GM19328 (cell line): ENCODE results near the gene FAM180A.
"Not testable (repeated sequence)": the region's sequence is repeated elsewhere in the genome, so short reads cannot be mapped to it uniquely, and the experiment has no call there.

ENCODE experiments used
- ATAC-seq: cut with Tn5 transposase; IDR thresholded peaks from one replicate; pipeline ENCODE4 v1.9.1; 2021; ENCODE audit warnings: mild to moderate bottlenecking, moderate library complexity; ENCODE audit not compliant: unreplicated experiment

FAM180A gene

DNA sequence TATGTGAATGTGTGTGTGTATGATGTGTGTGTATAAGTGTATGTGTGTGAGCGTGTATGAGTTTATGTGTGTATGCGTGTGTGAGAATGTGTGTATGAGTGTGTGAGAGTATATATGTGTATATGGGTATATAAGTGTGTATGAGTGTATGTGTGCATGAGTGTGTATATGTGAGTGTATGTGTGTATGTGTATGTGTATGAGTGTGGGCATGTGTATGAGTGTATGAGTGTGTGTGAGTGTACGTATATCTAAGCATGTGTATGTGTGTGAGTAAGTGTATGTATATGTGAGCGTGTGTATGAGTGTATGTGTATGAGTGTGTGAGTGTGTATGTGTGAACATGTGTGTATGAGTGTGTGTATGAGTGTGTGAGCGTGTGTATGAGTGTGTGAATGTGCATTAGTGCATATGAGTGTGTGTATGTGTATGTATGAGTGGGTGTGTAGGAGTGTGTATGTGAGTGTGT lies 33.5 kb downstream of the FAM180A start:
- ATAC-seq, result no peak

GRCh38 chr7:135714534-135715009 lies 34.0 kb downstream of the FAM180A start:
- no peak for ATAC-seq

DNA sequence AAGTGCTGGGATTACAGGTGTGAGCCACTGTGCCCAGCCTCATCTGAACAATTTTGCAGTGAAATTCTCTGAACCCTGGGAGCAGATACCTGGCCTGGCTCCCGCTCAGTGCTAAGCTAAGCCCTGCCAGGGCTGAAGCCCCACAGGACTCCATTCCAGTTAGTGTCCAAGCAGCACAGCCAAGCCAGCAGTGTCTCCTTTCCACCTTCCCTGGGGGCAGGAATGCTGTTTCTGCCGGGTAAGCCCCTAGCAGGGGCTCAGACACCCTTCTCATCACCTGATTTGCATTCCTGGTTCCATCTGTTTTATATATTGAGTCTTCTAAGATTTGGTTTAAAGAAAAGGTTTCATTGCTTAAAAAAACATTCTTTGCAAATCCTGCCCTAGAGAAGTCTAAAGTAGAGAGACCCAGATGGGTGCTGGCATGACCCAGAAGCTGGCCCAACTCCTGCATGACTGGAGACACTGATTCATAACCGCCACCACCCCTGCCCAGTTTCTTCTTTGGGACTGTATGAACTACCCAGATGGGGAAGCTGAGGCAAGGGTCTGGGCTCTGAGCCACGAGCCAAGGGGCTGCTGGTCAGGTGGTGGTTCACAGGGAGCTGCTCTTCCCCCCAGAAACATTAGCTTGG lies 34.7 kb downstream of the FAM180A start:
- ATAC-seq, result no peak

DNA sequence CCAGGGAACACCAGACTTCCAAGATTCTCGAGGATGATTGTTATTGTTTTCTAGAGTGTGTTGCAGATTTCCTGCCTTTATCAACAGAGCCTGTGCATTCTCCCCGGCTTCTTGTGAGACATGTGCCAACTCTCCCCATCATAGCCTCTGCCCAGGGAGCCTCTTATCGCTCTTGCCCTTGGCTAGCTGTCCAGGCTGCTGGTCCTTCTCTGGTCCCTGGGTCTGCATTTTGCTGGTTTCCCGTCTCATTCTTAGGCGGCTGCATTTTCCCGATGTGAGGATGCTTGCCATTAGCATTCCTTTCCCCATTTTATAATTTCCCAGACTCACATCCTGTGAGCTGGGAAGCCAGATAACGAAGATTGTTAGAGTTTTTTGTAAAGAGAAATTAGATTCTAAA lies 35.8 kb downstream of the FAM180A start:
- ATAC-seq, result no peak

- ATAC-seq, result no peak
These were observed 36.3 kb downstream of the FAM180A start for GRCh38 chr7:135712182-135712782.

- no peak for ATAC-seq
These were observed 37.5 kb downstream of the FAM180A start for GRCh38 chr7:135711139-135711469.

- no peak for ATAC-seq
These were observed 38.0 kb downstream of the FAM180A start for GRCh38 chr7:135710417-135711138.

DNA sequence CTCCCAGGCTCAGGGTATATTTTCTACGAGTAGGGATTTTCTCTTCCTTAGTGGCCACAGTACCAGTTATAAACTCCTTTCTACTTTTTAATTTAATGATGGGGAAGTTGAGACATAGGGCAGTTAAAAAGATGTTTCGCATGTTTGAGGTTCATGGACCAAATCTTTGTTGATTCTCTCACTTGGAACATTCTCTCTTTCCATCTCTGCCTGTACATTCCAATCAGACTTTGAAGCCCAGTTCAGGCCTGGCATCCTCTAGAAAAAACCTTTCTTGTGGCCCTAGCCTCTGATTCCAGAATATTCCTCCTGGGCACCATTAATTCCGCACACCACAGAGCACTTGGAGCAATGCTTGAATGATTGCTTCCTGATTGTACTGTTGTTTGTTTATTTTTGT lies 39.1 kb downstream of the FAM180A start:
- ATAC-seq, result no peak

DNA sequence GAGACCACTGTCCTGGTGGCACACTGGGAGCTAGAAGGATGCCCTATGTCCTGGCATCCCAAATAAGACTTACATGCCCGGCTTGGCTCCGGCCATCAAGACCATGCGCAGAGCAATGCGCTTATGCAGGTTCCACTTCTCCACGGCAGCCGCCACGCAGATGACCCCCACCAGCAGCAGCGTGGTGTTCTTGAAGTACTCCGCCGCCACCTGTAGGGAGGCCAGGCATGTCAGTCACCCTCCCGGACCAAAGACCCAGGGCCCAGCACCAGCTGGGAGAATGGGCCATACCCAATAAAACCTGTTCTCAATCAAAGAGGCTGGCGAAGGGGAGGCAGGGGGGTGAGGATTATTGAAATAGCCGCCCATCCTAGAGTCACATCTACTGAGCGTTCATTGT lies 40.6 kb downstream of the FAM180A start:
- ATAC-seq, result no peak

GRCh38 chr7:135707570-135707966 lies 41.0 kb downstream of the FAM180A start:
- no peak for ATAC-seq

DNA sequence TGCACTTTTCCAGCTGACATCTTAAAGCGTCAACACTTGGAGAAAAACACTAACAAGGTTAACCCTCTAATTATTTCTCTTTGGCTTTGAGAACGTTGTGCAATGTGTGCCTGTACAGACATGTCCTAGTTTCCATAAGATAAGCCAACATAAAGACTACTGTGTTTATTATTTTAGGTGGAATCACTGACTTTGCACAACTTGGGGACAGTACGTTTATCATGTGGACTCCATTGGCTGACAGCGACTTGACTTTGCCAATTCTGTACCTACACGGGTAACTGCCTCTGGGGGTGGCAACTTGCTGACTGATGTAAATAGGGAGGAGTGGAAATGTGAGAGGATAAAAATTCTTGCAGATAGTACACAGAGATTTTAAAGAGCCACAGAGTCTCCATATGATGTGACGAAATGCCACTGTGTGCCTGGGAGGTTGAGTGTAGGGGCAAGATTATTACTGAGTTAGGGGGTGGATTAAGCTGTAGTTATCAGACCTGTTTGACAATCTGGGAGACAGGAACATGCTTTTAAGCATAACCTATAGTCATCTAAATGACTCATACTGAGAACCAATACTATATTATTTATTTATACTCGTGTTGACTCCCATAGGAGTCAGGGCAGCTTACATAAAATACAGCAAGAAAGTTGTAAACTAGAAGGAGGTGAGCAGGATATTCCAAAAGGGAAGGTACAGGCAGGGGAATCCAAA lies 41.6 kb downstream of the FAM180A start:
- no peak for ATAC-seq

DNA sequence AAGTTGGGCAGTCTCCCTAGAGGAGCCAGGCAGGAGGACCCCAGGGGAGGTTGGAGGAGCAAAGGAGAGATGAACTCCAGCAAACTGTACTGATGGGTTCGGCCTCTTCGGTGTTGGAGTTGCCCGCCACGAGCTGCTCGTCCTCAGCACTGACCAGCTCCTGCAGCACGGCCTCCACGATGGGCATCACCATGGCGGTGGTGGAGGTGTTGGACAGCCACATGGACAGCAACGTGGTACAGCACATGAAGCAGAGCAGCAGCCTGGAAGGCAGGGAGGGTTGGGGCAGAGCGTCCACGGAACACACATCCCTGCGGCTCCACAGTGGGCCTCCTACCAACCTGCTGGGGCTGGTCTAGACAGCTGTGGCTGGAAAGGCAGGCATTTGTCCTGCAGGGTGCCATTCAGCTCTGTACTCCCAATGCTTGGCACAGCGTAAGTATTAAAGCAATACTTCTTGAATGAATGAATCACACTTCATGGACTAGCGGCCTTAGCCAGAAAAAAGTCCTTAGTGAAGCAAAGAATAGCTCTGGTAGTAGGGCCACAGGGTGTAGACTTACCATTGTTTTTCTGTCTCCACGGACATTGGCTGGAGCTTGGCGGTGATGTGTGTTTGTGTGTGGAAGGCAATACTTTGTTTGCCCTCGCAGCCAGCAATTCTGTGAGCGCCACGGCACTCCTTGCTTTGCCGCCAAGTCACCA lies 42.4 kb downstream of the FAM180A start:
- no peak for ATAC-seq

DNA sequence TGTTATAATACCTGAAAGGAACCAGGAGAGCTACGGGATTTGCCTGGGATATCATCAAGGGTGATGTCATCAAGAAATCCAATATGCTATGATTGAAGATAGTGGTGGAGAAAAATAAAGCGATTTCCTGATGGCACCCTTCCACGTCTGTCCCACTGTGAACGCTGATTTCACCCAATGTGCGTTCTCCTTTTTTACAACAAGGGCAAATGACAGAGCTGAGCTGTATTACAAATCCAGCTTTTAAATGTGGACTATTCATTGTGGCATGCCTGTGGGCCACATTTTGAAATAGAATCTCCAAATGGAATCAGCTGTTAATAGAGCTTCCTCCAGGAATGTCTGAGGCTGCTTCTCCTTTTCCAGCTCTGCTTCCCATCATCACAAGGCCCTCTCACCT lies 43.9 kb downstream of the FAM180A start:
- no peak for ATAC-seq

GRCh38 chr7:135704074-135704473 lies 44.5 kb downstream of the FAM180A start:
- no peak for ATAC-seq

DNA sequence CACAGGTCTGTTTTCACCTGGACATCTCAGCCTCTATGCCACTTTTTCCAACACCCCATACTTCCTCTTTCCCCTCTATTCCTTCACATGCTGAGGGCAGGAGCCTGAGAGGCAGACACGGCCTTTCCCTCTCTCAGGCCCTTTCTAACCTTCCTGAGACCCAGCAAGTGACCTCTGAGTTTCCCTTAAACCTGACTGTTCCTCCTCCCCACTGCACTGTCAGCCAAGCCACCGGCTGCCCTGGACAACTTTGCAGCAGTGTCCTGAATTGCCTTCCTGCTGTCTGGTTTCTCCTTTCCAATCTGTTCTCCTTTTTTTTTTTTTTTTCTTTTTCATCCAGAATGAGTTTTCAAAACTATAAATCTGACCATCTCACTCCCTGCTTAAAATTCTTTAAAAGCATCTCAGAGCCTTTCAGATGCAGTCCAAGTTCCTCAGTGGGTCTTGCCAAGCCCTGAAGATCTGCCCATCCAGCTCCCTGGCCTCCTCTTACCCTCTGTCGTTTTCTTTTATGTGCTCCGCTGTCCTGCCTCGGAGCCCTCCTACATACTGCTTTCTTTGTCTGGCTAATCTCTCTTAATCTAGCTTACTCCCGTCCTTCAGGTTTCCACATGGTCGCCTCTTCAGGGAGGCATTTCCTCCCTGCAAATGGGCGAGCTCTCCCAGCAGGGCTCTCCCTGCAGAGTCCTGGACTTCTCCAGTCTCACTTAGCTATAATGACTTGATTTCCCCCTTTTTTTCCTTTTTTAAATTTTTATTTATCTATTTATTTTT lies 51.1 kb downstream of the FAM180A start:
- no peak for ATAC-seq

DNA sequence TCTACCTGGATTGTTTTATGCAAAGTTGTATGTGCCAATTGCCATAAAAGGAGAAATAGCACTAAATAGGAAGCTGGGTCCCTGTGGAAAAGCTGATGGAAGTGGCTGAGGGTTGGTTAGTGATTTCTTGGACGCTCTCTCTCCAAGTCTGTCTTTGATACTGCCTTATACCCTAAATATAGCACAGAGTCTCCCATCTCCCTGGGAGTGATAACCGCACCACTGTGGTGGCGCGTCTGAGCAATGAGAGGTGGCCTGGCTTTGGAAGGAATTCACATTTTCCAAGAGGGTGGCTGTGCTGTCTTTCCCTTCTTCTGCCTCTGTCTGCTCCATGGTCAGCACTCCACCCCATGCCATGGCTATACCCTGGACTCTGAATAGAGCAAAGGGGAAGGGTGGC lies 55.1 kb downstream of the FAM180A start:
- ATAC-seq, result no peak

GRCh38 chr7:135692606-135693005 lies 56.0 kb downstream of the FAM180A start:
- ATAC-seq, result not testable (repeated sequence)

GRCh38 chr7:135692055-135692454 lies 56.6 kb downstream of the FAM180A start:
- ATAC-seq, result no peak

DNA sequence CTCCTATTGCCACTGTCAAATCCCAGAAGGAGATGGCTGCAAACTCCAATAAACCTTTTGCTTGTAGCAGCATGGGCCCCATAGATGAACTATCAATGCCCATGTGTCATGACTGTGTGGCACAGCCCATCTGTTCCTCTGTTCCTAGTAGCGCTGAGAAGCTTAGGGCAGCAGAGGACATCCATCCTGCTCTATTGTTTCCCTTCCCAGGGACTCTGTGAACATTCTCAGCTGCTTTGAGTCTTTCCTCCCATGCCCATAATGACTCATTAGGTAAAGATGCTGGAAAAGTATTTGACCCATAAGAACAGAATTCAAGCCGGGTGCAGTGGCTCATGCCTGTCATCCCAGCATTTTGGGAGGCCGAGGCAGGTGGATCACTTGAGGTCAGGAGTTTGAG lies 58.0 kb downstream of the FAM180A start:
- no peak for ATAC-seq

DNA sequence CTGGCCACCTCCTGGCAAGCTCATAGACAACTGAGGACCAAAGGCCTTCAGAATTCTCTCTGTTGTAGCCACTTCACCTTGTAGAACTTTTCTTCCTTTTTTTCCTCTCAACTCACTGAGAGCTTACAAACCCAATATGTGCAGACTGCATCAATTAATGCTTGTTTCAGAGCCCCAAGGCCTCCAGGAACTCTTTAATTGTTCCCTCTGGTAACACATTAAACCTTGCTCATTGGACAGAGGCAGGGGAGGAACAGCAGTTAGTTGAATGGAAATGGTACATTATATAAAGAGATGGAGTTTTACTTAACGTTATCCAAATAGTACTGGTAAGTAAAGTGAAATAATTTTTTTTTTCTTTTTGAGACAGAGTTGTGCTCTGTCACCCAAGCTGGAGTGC lies 61.1 kb downstream of the FAM180A start:
- ATAC-seq, result no peak
